ENCODE results near the gene ATG16L1.

DNA sequence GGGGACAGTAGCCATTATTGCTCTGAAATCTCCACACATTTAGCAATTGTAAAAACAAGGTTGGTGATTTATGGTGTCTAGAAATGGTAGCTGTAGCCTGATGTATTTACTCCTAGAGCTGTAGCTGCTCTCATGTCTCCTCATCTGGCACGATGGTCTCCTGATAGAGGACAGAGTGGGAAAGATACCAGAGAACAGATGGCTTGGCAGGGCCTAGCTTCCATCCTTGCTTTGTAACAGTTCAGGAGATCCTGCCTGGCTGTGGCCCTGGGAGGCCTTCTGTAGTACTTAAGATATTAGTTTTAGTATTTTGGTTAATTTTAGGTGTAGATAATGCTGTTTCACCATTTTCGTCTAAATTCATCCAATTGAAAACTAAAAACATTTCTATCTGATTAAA, 6.7 kb downstream of the ATG16L1 start:
- TF ChIP-seq, protein P1, sequence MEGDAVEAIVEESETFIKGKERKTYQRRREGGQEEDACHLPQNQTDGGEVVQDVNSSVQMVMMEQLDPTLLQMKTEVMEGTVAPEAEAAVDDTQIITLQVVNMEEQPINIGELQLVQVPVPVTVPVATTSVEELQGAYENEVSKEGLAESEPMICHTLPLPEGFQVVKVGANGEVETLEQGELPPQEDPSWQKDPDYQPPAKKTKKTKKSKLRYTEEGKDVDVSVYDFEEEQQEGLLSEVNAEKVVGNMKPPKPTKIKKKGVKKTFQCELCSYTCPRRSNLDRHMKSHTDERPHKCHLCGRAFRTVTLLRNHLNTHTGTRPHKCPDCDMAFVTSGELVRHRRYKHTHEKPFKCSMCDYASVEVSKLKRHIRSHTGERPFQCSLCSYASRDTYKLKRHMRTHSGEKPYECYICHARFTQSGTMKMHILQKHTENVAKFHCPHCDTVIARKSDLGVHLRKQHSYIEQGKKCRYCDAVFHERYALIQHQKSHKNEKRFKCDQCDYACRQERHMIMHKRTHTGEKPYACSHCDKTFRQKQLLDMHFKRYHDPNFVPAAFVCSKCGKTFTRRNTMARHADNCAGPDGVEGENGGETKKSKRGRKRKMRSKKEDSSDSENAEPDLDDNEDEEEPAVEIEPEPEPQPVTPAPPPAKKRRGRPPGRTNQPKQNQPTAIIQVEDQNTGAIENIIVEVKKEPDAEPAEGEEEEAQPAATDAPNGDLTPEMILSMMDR (IDR thresholded peaks at IDR 0.05; ENCODE audit: low read length): no peak
- TF ChIP-seq EZH2 (IDR thresholded peaks at IDR 0.05; ENCODE audit: borderline replicate concordance, low read length): no peak

Measured in OCI-LY1 (cell line).